H9 (cell line): ENCODE results near the gene APBB3. TPM values are rescaled to one million over a fixed set of nuclear protein-coding genes. Genes with fewer than 3 reads are reported as not detected.

ENCODE experiments used
- DNase-seq: peaks from one replicate; pipeline ENCODE4 v3.0.0-alpha.2; 2017
- H2AFZ ChIP-seq: one replicate; pipeline ENCODE4 v1.6.1; 2013; ENCODE audit warnings: mild to moderate bottlenecking, low read length, control low read depth, moderate library complexity
- H2AK5ac ChIP-seq: 2 replicates; pipeline ENCODE4 v1.6.1; 2013; ENCODE audit warnings: low read length, control low read depth, mixed read lengths; ENCODE audit not compliant: insufficient read length
- H2BK120ac ChIP-seq: one replicate; pipeline ENCODE4 v1.6.1; 2013; ENCODE audit warnings: low read depth, mild to moderate bottlenecking, low read length, control low read depth, inconsistent platforms; ENCODE audit not compliant: poor library complexity, severe bottlenecking
- H2BK12ac ChIP-seq: 2 replicates; pipeline ENCODE4 v1.6.1; 2013; ENCODE audit warnings: low read length, control low read depth, mixed read lengths, low read depth; ENCODE audit not compliant: insufficient read length
- H2BK15ac ChIP-seq: 2 replicates; pipeline ENCODE4 v1.6.1; 2013; ENCODE audit warnings: low read depth, low read length, control low read depth
- H2BK20ac ChIP-seq: one replicate; pipeline ENCODE4 v1.6.1; 2013; ENCODE audit warnings: low read depth, mild to moderate bottlenecking, low read length, control low read depth, inconsistent platforms; ENCODE audit not compliant: poor library complexity, severe bottlenecking
- H2BK5ac ChIP-seq: 2 replicates; pipeline ENCODE4 v1.6.1; 2013; ENCODE audit warnings: low read length, control low read depth, mixed read lengths; ENCODE audit not compliant: insufficient read length
- H3K14ac ChIP-seq: 2 replicates; pipeline ENCODE4 v1.6.1; 2013; ENCODE audit warnings: low read length, control low read depth; ENCODE audit not compliant: insufficient read depth
- H3K18ac ChIP-seq: 2 replicates; pipeline ENCODE4 v1.6.1; 2013; ENCODE audit warnings: low read depth, mild to moderate bottlenecking, mixed read lengths, low read length, control low read depth; ENCODE audit not compliant: insufficient read length
- H3K23ac ChIP-seq: 2 replicates; pipeline ENCODE4 v1.6.1; 2013; ENCODE audit warnings: low read length, control low read depth, mixed read lengths, low read depth; ENCODE audit not compliant: insufficient read length
- H3K23me2 ChIP-seq: 2 replicates; pipeline ENCODE4 v1.6.1; 2013; ENCODE audit warnings: low read depth, mild to moderate bottlenecking, mixed read lengths, low read length, control low read depth; ENCODE audit not compliant: insufficient read length, poor library complexity, severe bottlenecking
- H3K27ac ChIP-seq: 2 replicates; pipeline ENCODE4 v1.5.1; 2013; ENCODE audit warnings: low read length, control low read depth, mixed read lengths, low read depth; ENCODE audit not compliant: insufficient read length
- H3K27me3 ChIP-seq: 2 replicates; pipeline ENCODE4 v1.6.1; 2013; ENCODE audit warnings: low read length, control low read depth, inconsistent platforms; ENCODE audit not compliant: insufficient read depth
- H3K4ac ChIP-seq: 2 replicates; pipeline ENCODE4 v1.6.1; 2013; ENCODE audit warnings: low read depth, mild to moderate bottlenecking, control low read depth, inconsistent platforms, low read length, moderate library complexity
- H3K4me1 ChIP-seq: 2 replicates; pipeline ENCODE4 v1.6.1; 2013; ENCODE audit warnings: low read length, control low read depth, inconsistent platforms; ENCODE audit not compliant: insufficient read depth
- H3K4me2 ChIP-seq: 2 replicates; pipeline ENCODE4 v1.6.1; 2013; ENCODE audit warnings: low read length, control low read depth, mixed read lengths; ENCODE audit not compliant: insufficient read length, insufficient read depth
- H3K56ac ChIP-seq: 2 replicates; pipeline ENCODE4 v1.6.1; 2013; ENCODE audit warnings: low read depth, mild to moderate bottlenecking, mixed read lengths, low read length, control low read depth; ENCODE audit not compliant: insufficient read length
- H3K79me1 ChIP-seq: 2 replicates; pipeline ENCODE4 v1.6.1; 2013; ENCODE audit warnings: low read depth, mild to moderate bottlenecking, moderate library complexity, low read length, control low read depth, inconsistent platforms; ENCODE audit not compliant: insufficient read depth, poor library complexity, severe bottlenecking
- H3K79me2 ChIP-seq: 2 replicates; pipeline ENCODE4 v1.6.1; 2013; ENCODE audit warnings: low read length, control low read depth, inconsistent platforms; ENCODE audit not compliant: insufficient read depth
- H3K9ac ChIP-seq: 2 replicates; pipeline ENCODE4 v1.6.1; 2013; ENCODE audit warnings: low read length, control low read depth, mixed read lengths; ENCODE audit not compliant: insufficient read length; ENCODE audit errors: extremely low read depth
- H3K9me3 ChIP-seq: one replicate; pipeline ENCODE4 v1.6.1; 2013; ENCODE audit warnings: low read depth, low read length, inconsistent platforms; ENCODE audit not compliant: control insufficient read depth
- H3T11ph ChIP-seq: one replicate; pipeline ENCODE4 v1.6.1; 2013; ENCODE audit warnings: mild to moderate bottlenecking, low read length, control low read depth, inconsistent platforms
- H4K20me1 ChIP-seq: one replicate; pipeline ENCODE4 v1.6.1; 2013; ENCODE audit not compliant: control insufficient read depth, insufficient read length, insufficient read depth
- H4K5ac ChIP-seq: 2 replicates; pipeline ENCODE4 v1.6.1; 2013; ENCODE audit warnings: low read depth, mild to moderate bottlenecking, mixed read lengths, low read length, control low read depth; ENCODE audit not compliant: insufficient read length
- H4K8ac ChIP-seq: replicated peaks from 2 replicates; pipeline ENCODE4 v1.6.1; 2013; ENCODE audit warnings: low read length, control low read depth, mixed read lengths, low read depth; ENCODE audit not compliant: insufficient read length
- H4K91ac ChIP-seq: 2 replicates; pipeline ENCODE4 v1.6.1; 2013; ENCODE audit warnings: low read depth, mild to moderate bottlenecking, moderate library complexity, mixed read lengths, low read length, control low read depth; ENCODE audit not compliant: insufficient read length
- H3K27ac Mint-ChIP-seq, 3 experiments: 2 replicates in 2 of 3; 3 replicates in 1 of 3; pipeline ENCODE4 v1.8.0; 2020 to 2021; ENCODE audit warnings: mixed read lengths in 3 of 3, mild to moderate bottlenecking in 1 of 3, moderate library complexity in 1 of 3
- H3K27me3 Mint-ChIP-seq: 2 replicates; pipeline ENCODE4 v1.8.0; 2021; ENCODE audit warnings: low read depth, mild to moderate bottlenecking, moderate library complexity, mixed read lengths
- H3K36me3 Mint-ChIP-seq, 3 experiments: 2 replicates in 2 of 3; 3 replicates in 1 of 3; pipeline ENCODE4 v1.8.0; 2020 to 2021; ENCODE audit warnings: low read depth in 3 of 3, mixed read lengths in 3 of 3; ENCODE audit not compliant: insufficient read depth in 1 of 3
- H3K4me1 Mint-ChIP-seq, 2 experiments: 2 replicates each; pipeline ENCODE4 v1.8.0; 2020; ENCODE audit warnings: mixed read lengths in 2 of 2
- H3K4me3 Mint-ChIP-seq, 2 experiments: 2 replicates in 1 of 2; 3 replicates in 1 of 2; pipeline ENCODE4 v1.8.0; 2020 to 2021; ENCODE audit warnings: mild to moderate bottlenecking in 2 of 2, mixed read lengths in 2 of 2, moderate library complexity in 1 of 2
- H3K9me3 Mint-ChIP-seq, 2 experiments: 2 replicates in 1 of 2; 3 replicates in 1 of 2; pipeline ENCODE4 v1.8.0; 2020; ENCODE audit warnings: mild to moderate bottlenecking in 2 of 2, mixed read lengths in 2 of 2, moderate library complexity in 1 of 2
- CTCF ChIP-seq: fragments of 200-600 bp; sonication (generic); conservative IDR thresholded peaks from 3 replicates; pipeline ENCODE4 v1.8.0; 2021; ENCODE audit warnings: antibody characterized with exemption, mild to moderate bottlenecking
- WGBS: extraction: QIAGEN DNeasy Blood & Tissue Kit; methylation state at CpG from one replicate; pipeline ENCODE4 v1.1.7; 2013; ENCODE audit warnings: missing lambda C conversion rate, low lambda C conversion rate, mixed read lengths; ENCODE audit not compliant: insufficient read length; ENCODE audit errors: extremely low coverage; 5-methylcytosine and 5-hydroxymethylcytosine counted together
- total RNA-seq: library from RNA; stranded (reverse); gene quantifications from 2 replicates; pipeline ENCODE4 v1.2.1, GENCODE V29; 2021

Gene APBB3
- total RNA-seq, 1 experiment from 2014 or later, result 23.8 TPM

GRCh38 chr5:140551872-140552271 lies 12.5 kb downstream of the APBB3 start:
- Mint-ChIP-seq H3K27me3 (no peaks in the 10 kb centered on the region), H3K36me3 (peaks cover 16 to 63% (median 47%) of the 10 kb centered on the region in 3 experiments; a peak in 6 of 7 replicates), H3K4me1 (peaks cover 34% of the 10 kb centered on the region in 2 experiments), H3K9me3 (no peaks in the 10 kb centered on the region), H3K27ac (no peak overlapping the region), H3K4me3 (no peak overlapping the region)
- Histone ChIP-seq H3K9me3 (no peaks in the 10 kb centered on the region), H3K79me2 (peaks cover 6% of the 10 kb centered on the region), H2BK12ac (no peak overlapping the region), H4K91ac (no peak overlapping the region), H3K4me1 (0 out of 2 replicates have a peak, but pooled peaks cover 7% of the 10 kb centered on the region), H3K4ac (no peak overlapping the region), H3K23me2 (peaks cover 7% of the 10 kb centered on the region), H3K9ac (no peak overlapping the region), H3K18ac (no peak overlapping the region), H3K27ac (no peak overlapping the region), H4K8ac (no peak overlapping the region), H3K4me2 (no peak overlapping the region), H3T11ph (no peak overlapping the region), H4K5ac (no peak overlapping the region), H2BK20ac (no peak overlapping the region), H3K56ac (no peak overlapping the region), H3K27me3 (no peaks in the 10 kb centered on the region), H2BK5ac (no peak overlapping the region), H4K20me1 (no peaks in the 10 kb centered on the region), H2BK15ac (no peak overlapping the region), H2AK5ac (no peak overlapping the region), H2BK120ac (no peak overlapping the region), H3K23ac (no peak overlapping the region), H3K79me1 (peaks cover 3% of the 10 kb centered on the region), H2AFZ (no peak overlapping the region), H3K14ac (no peak overlapping the region)
- no peak for DNase-seq
- WGBS, result no CpG with 5 or more reads among the region's 4 CpGs
- no peak for TF ChIP-seq CTCF
